HUDEP-2 (cell line): ENCODE data around the gene PPM1E.
"Not testable (repeated sequence)": the region's sequence is repeated elsewhere in the genome, so short reads cannot be mapped to it uniquely, and the experiment has no call there.

Experiments used
- DNase-seq, 76 experiments: peaks; one replicate each; lab custom pipeline; 2025; ENCODE audit not compliant: unreplicated experiment in 76 of 76; lab: John Stamatoyannopoulos, UW

PPM1E gene

GRCh38 chr17:58837699-58838098 is 82.0 kb downstream of the PPM1E start:
- no peak for DNase-seq

- DNase-seq, result no peak
Observed at GRCh38 chr17:58840820-58841612, 85.4 kb downstream of the PPM1E start.

- not testable (repeated sequence) for DNase-seq
Observed at GRCh38 chr17:58846413-58846812, 90.8 kb downstream of the PPM1E start.

GRCh38 chr17:58850106-58850505 is 94.5 kb downstream of the PPM1E start:
- not testable (repeated sequence) for DNase-seq

GRCh38 chr17:58865301-58865700 is 109.6 kb downstream of the PPM1E start:
- no peak for DNase-seq

- no peak for DNase-seq
Observed at GRCh38 chr17:58870747-58871146, 115.1 kb downstream of the PPM1E start.

- DNase-seq, result no peak
Observed at GRCh38 chr17:58873926-58874325, 118.3 kb downstream of the PPM1E start.

- no peak for DNase-seq
Observed at GRCh38 chr17:58875261-58875660, 119.6 kb downstream of the PPM1E start.

- no peak for DNase-seq
Observed at GRCh38 chr17:58884161-58884560, 128.5 kb downstream of the PPM1E start.

GRCh38 chr17:58886514-58886913 is 130.9 kb downstream of the PPM1E start:
- DNase-seq, result no peak

GRCh38 chr17:58889928-58890327 is 134.3 kb downstream of the PPM1E start:
- DNase-seq, result peak in 1 of 76 experiments; percentile 1

- DNase-seq, result no peak
Observed at GRCh38 chr17:58899191-58899590, 143.5 kb downstream of the PPM1E start.

GRCh38 chr17:58902322-58902721 is 146.7 kb downstream of the PPM1E start:
- no peak for DNase-seq

- no peak for DNase-seq
Observed at GRCh38 chr17:58911741-58912343, 156.2 kb downstream of the PPM1E start.

- no peak for DNase-seq
Observed at GRCh38 chr17:58913552-58913951, 157.9 kb downstream of the PPM1E start.

- no peak for DNase-seq
Observed at GRCh38 chr17:58913971-58914769, 158.5 kb downstream of the PPM1E start.

- DNase-seq, result no peak
Observed at GRCh38 chr17:58917228-58917627, 161.6 kb downstream of the PPM1E start.

- DNase-seq, result no peak
Observed at GRCh38 chr17:58918072-58918471, 162.4 kb downstream of the PPM1E start.

GRCh38 chr17:58918884-58919283 is 163.2 kb downstream of the PPM1E start:
- no peak for DNase-seq

GRCh38 chr17:58920773-58921172 is 165.1 kb downstream of the PPM1E start:
- no peak for DNase-seq

- no peak for DNase-seq
Observed at GRCh38 chr17:58932956-58933355, 177.3 kb downstream of the PPM1E start.
